ENCODE measurements around the gene SH3RF3. TPM values are rescaled to one million over a fixed set of nuclear protein-coding genes. Genes with fewer than 3 reads are reported as not detected.

The SH3RF3 gene
- total RNA-seq, 2 experiments from 2014 or later: 1.8 to 2.0 TPM

- no peak overlapping the region for H3K4me3 Mint-ChIP-seq
- H3K4me1 Mint-ChIP-seq (ENCODE audit: low read depth): no peaks in the 10 kb centered on the region
- no peak for DNase-seq
- H3K27ac Mint-ChIP-seq: no peak overlapping the region
- no peaks in the 10 kb centered on the region for H3K9me3 Mint-ChIP-seq
- no peaks in the 10 kb centered on the region for H3K27me3 Mint-ChIP-seq (ENCODE audit: low read depth)
- CTCF ChIA-PET: no interaction called here
- H3K36me3 Mint-ChIP-seq (ENCODE audit: low read depth): peaks cover 7% of the 10 kb centered on the region
- intact Hi-C loops (cut with micrococcal nuclease): no loop called here
Measured at GRCh38 chr2:109374548-109375130, 245.6 kb downstream of the SH3RF3 start.

GRCh38 chr2:109375131-109375561 lies 246.1 kb downstream of the SH3RF3 start:
- peaks cover 7% of the 10 kb centered on the region for H3K36me3 Mint-ChIP-seq (ENCODE audit: low read depth)
- no peak overlapping the region for H3K27ac Mint-ChIP-seq
- H3K4me3 Mint-ChIP-seq: no peak overlapping the region
- CTCF ChIA-PET: no interaction called here
- H3K4me1 Mint-ChIP-seq (ENCODE audit: low read depth): no peaks in the 10 kb centered on the region
- no peak for DNase-seq
- H3K27me3 Mint-ChIP-seq (ENCODE audit: low read depth): no peaks in the 10 kb centered on the region
- no peaks in the 10 kb centered on the region for H3K9me3 Mint-ChIP-seq
- intact Hi-C loops (cut with micrococcal nuclease): no loop called here

- H3K9me3 Mint-ChIP-seq: no peaks in the 10 kb centered on the region
- H3K4me1 Mint-ChIP-seq (ENCODE audit: low read depth): no peaks in the 10 kb centered on the region
- CTCF ChIA-PET: interaction anchor here (0.6 kb wide), 1 partner anchor 25 kb away, joined by 3 read pairs; no protein-coding TSS in a partner anchor
- peaks cover 7% of the 10 kb centered on the region for H3K36me3 Mint-ChIP-seq (ENCODE audit: low read depth)
- intact Hi-C loops (cut with micrococcal nuclease): no loop called here
- H3K27ac Mint-ChIP-seq: no peak overlapping the region
- no peak overlapping the region for H3K4me3 Mint-ChIP-seq
- no peaks in the 10 kb centered on the region for H3K27me3 Mint-ChIP-seq (ENCODE audit: low read depth)
- DNase-seq: no peak
Measured at GRCh38 chr2:109375656-109376055, 246.7 kb downstream of the SH3RF3 start.

- no peak overlapping the region for H3K27ac Mint-ChIP-seq
- H3K27me3 Mint-ChIP-seq (ENCODE audit: low read depth): no peaks in the 10 kb centered on the region
- H3K4me1 Mint-ChIP-seq (ENCODE audit: low read depth): no peaks in the 10 kb centered on the region
- no peaks in the 10 kb centered on the region for H3K9me3 Mint-ChIP-seq
- H3K36me3 Mint-ChIP-seq (ENCODE audit: low read depth): peaks cover 7% of the 10 kb centered on the region
- DNase-seq: no peak
- H3K4me3 Mint-ChIP-seq: no peak overlapping the region
- CTCF ChIA-PET: interaction anchor here (0.6 kb wide), 1 partner anchor 25 kb away, joined by 3 read pairs; no protein-coding TSS in a partner anchor
- intact Hi-C loops (cut with micrococcal nuclease): no loop called here
Measured at GRCh38 chr2:109376115-109376514, 247.1 kb downstream of the SH3RF3 start.

GRCh38 chr2:109376796-109377495 lies 247.9 kb downstream of the SH3RF3 start:
- H3K4me1 Mint-ChIP-seq (ENCODE audit: low read depth): no peaks in the 10 kb centered on the region
- H3K4me3 Mint-ChIP-seq: no peak overlapping the region
- peaks cover 7% of the 10 kb centered on the region for H3K36me3 Mint-ChIP-seq (ENCODE audit: low read depth)
- no peak overlapping the region for H3K27ac Mint-ChIP-seq
- no peak for DNase-seq
- H3K27me3 Mint-ChIP-seq (ENCODE audit: low read depth): no peaks in the 10 kb centered on the region
- H3K9me3 Mint-ChIP-seq: no peaks in the 10 kb centered on the region
- intact Hi-C loops (cut with micrococcal nuclease): no loop called here
- CTCF ChIA-PET: no interaction called here

GRCh38 chr2:109377976-109378375 lies 249.0 kb downstream of the SH3RF3 start:
- Mint-ChIP-seq H3K9me3 (no peaks in the 10 kb centered on the region), H3K27me3 (ENCODE audit: low read depth) (no peaks in the 10 kb centered on the region), H3K4me3 (no peak overlapping the region), H3K27ac (no peak overlapping the region), H3K4me1 (ENCODE audit: low read depth) (no peaks in the 10 kb centered on the region), H3K36me3 (ENCODE audit: low read depth) (peaks cover 2% of the 10 kb centered on the region)
- intact Hi-C loops (cut with micrococcal nuclease): no loop called here
- CTCF ChIA-PET: no interaction called here
- DNase-seq: no peak

- no peaks in the 10 kb centered on the region for H3K4me1 Mint-ChIP-seq (ENCODE audit: low read depth)
- no peak for DNase-seq
- H3K27ac Mint-ChIP-seq: no peak overlapping the region
- no peaks in the 10 kb centered on the region for H3K27me3 Mint-ChIP-seq (ENCODE audit: low read depth)
- H3K4me3 Mint-ChIP-seq: no peak overlapping the region
- CTCF ChIA-PET: no interaction called here
- no peaks in the 10 kb centered on the region for H3K9me3 Mint-ChIP-seq
- intact Hi-C loops (cut with micrococcal nuclease): no loop called here
- peaks cover 2% of the 10 kb centered on the region for H3K36me3 Mint-ChIP-seq (ENCODE audit: low read depth)
Measured at GRCh38 chr2:109378682-109379081, 249.7 kb downstream of the SH3RF3 start.

GRCh38 chr2:109379507-109379906 lies 250.5 kb downstream of the SH3RF3 start:
- Mint-ChIP-seq H3K36me3 (ENCODE audit: low read depth) (peaks cover 2% of the 10 kb centered on the region), H3K4me3 (no peak overlapping the region), H3K4me1 (ENCODE audit: low read depth) (no peaks in the 10 kb centered on the region), H3K9me3 (no peaks in the 10 kb centered on the region), H3K27me3 (ENCODE audit: low read depth) (no peaks in the 10 kb centered on the region), H3K27ac (no peak overlapping the region)
- intact Hi-C loops (cut with micrococcal nuclease): no loop called here
- DNase-seq: no peak
- CTCF ChIA-PET: no interaction called here

- no peaks in the 10 kb centered on the region for H3K4me1 Mint-ChIP-seq (ENCODE audit: low read depth)
- no peak overlapping the region for H3K4me3 Mint-ChIP-seq
- no peaks in the 10 kb centered on the region for H3K36me3 Mint-ChIP-seq (ENCODE audit: low read depth)
- intact Hi-C loops (cut with micrococcal nuclease): no loop called here
- H3K27ac Mint-ChIP-seq: no peak overlapping the region
- H3K27me3 Mint-ChIP-seq (ENCODE audit: low read depth): no peaks in the 10 kb centered on the region
- CTCF ChIA-PET: no interaction called here
- DNase-seq: no peak
- H3K9me3 Mint-ChIP-seq: no peaks in the 10 kb centered on the region
Measured at GRCh38 chr2:109380502-109381326, 251.7 kb downstream of the SH3RF3 start.

GRCh38 chr2:109381327-109381820 lies 252.4 kb downstream of the SH3RF3 start:
- CTCF ChIA-PET: no interaction called here
- H3K27ac Mint-ChIP-seq: no peak overlapping the region

GRCh38 chr2:109382226-109382895 lies 253.4 kb downstream of the SH3RF3 start:
- Mint-ChIP-seq H3K9me3 (no peaks in the 10 kb centered on the region), H3K4me1 (ENCODE audit: low read depth) (no peaks in the 10 kb centered on the region), H3K27me3 (ENCODE audit: low read depth) (no peaks in the 10 kb centered on the region), H3K27ac (no peak overlapping the region), H3K4me3 (no peak overlapping the region), H3K36me3 (ENCODE audit: low read depth) (no peaks in the 10 kb centered on the region)
- no peak for DNase-seq
- intact Hi-C loops (cut with micrococcal nuclease): no loop called here
- CTCF ChIA-PET: no interaction called here

More at GRCh38 chr2:109381327-109381820, 252.4 kb downstream of the SH3RF3 start:
- no peak for DNase-seq
- H3K9me3 Mint-ChIP-seq: no peaks in the 10 kb centered on the region
- no peak overlapping the region for H3K4me3 Mint-ChIP-seq
- intact Hi-C loops (cut with micrococcal nuclease): no loop called here
- no peaks in the 10 kb centered on the region for H3K36me3 Mint-ChIP-seq (ENCODE audit: low read depth)
- no peaks in the 10 kb centered on the region for H3K27me3 Mint-ChIP-seq (ENCODE audit: low read depth)
- H3K4me1 Mint-ChIP-seq (ENCODE audit: low read depth): no peaks in the 10 kb centered on the region

- H3K36me3 Mint-ChIP-seq (ENCODE audit: low read depth): no peaks in the 10 kb centered on the region
- peak; percentile 1 for DNase-seq
- CTCF ChIA-PET: no interaction called here
- no peaks in the 10 kb centered on the region for H3K27me3 Mint-ChIP-seq (ENCODE audit: low read depth)
- H3K9me3 Mint-ChIP-seq: no peaks in the 10 kb centered on the region
- no peaks in the 10 kb centered on the region for H3K4me1 Mint-ChIP-seq (ENCODE audit: low read depth)
- H3K4me3 Mint-ChIP-seq: no peak overlapping the region
- intact Hi-C loops (cut with micrococcal nuclease): no loop called here
- no peak overlapping the region for H3K27ac Mint-ChIP-seq
Measured at GRCh38 chr2:109382951-109383350, 253.9 kb downstream of the SH3RF3 start.
